ENCODE data around the gene DUOX1. TPM values are rescaled to one million over a fixed set of nuclear protein-coding genes. Genes with fewer than 3 reads are reported as not detected.

Gene DUOX1
- total and polyA plus RNA-seq, 2 of the 13 experiments (the other 11 are each of a cell fraction or from before 2014, with no cell fraction given) = 0.03 TPM; not detected in 1

DNA sequence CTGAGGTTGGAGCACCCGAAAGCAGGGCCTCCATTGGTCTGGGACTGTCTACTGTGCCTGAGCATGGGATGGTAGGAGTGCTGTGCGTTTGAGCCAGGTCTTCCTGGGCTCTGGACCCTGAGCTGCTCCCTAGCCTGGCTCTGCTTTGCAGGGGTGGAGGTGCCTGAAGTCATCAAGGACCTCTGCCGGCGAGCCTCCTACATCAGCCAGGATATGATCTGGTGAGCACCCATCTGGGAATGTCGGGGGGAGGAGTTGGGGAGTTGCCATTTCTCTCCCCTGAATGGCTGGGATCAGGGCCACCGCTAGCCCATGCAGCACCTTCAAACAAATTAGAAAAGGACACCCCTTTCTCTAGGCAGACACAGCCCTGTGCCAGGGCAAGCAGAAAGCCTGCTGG, 20.7 kb downstream of the DUOX1 start:
- DNase-seq (ENCODE audit: low spot score) (no peak), FAIRE-seq (no peak), ATAC-seq (peak; percentile 52)
- Histone ChIP-seq H3K27ac (ENCODE audit: extremely low read length, insufficient read depth, low read length) (no peak overlapping the region), H3K4me2 (ENCODE audit: low read depth, low read length) (no peak overlapping the region), H3K4me3 (replicated peaks in 1 of 3; ENCODE audit: insufficient read depth in 1 of 3, low read depth in 2 of 3, low read length in 3 of 3) (no peak overlapping the region), H3K9ac (ENCODE audit: insufficient read depth, low read depth, low read length) (no peak overlapping the region), H3K27me3 (ENCODE audit: control insufficient read depth in 1 of 2, insufficient read depth in 2 of 2, low read length in 2 of 2) (0 out of 5 replicates have a peak, but pooled peaks cover 0 to 15% of the 10 kb centered on the region in 2 experiments), H3K4me1 (ENCODE audit: insufficient read depth, low read length) (peaks cover 8% of the 10 kb centered on the region), H2AFZ (ENCODE audit: low read length) (no peak overlapping the region), H3K9me3 (ENCODE audit: low read length) (no peaks in the 10 kb centered on the region), H4K20me1 (ENCODE audit: insufficient read depth, low read length) (no peaks in the 10 kb centered on the region), H3K79me2 (ENCODE audit: insufficient read depth, low read length) (no peaks in the 10 kb centered on the region), H3K36me3 (replicated peaks in 1 of 2; ENCODE audit: control insufficient read depth in 1 of 2, insufficient read depth in 2 of 2, low read length in 2 of 2) (no peaks in the 10 kb centered on the region)
- intact Hi-C loops (cut with micrococcal nuclease; ENCODE audit: unreplicated experiment) = no loop called here
- no peak for TF ChIP-seq CCDC6 (CRISPR knock-in tag; IDR thresholded peaks at IDR 0.05)
- in situ Hi-C loops (cut with HindIII; ENCODE audit: extremely low pct_ligation_motif_present, low pct_unique_long_range_greater_than_20kb) = no loop called here
- ChIA-PET POLR2A (no interaction called here), CTCF (ENCODE audit: low intra/inter-chr PET ratio, low total read pairs) (no interaction called here)
- WGBS (ENCODE audit: low lambda C conversion rate) = 57% methylated on average over 1 of the region's 6 CpGs
- no TSS peak for BruUV-seq (replicated peaks)

DNA sequence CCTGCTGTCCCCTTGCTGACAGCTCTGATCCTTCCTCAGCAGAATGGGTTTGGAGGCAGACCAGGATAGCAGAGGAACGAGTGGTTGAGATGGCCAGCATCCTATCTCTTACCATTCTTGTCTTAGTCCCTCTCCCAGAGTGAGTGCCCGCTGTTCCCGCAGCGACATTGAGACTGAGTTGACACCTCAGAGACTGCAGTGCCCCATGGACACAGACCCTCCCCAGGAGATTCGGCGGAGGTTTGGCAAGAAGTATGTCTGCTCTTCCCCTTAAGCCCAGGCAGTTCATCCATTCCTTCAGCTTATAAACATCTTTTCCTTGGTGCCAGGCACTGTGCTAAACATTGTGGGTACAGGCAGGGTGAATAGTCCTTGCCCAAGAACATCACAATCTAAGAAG, 21.2 kb downstream of the DUOX1 start:
- ATAC-seq = no peak
- Histone ChIP-seq H3K4me1 (ENCODE audit: insufficient read depth, low read length) (peaks cover 8% of the 10 kb centered on the region), H4K20me1 (ENCODE audit: insufficient read depth, low read length) (no peaks in the 10 kb centered on the region), H2AFZ (ENCODE audit: low read length) (no peak overlapping the region), H3K9ac (ENCODE audit: insufficient read depth, low read depth, low read length) (no peak overlapping the region), H3K4me2 (ENCODE audit: low read depth, low read length) (no peak overlapping the region), H3K4me3 (replicated peaks in 1 of 3; ENCODE audit: insufficient read depth in 1 of 3, low read depth in 2 of 3, low read length in 3 of 3) (no peak overlapping the region), H3K79me2 (ENCODE audit: insufficient read depth, low read length) (no peaks in the 10 kb centered on the region), H3K27ac (ENCODE audit: extremely low read length, insufficient read depth, low read length) (no peak overlapping the region), H3K9me3 (ENCODE audit: low read length) (no peaks in the 10 kb centered on the region), H3K27me3 (ENCODE audit: control insufficient read depth in 1 of 2, insufficient read depth in 2 of 2, low read length in 2 of 2) (peaks cover 0 to 15% of the 10 kb centered on the region in 2 experiments; a peak in 1 of 5 replicates), H3K36me3 (replicated peaks in 1 of 2; ENCODE audit: control insufficient read depth in 1 of 2, insufficient read depth in 2 of 2, low read length in 2 of 2) (no peaks in the 10 kb centered on the region)
- 80% methylated on average over 6 of the region's 6 CpGs for WGBS (ENCODE audit: low lambda C conversion rate)
- DNase-seq (ENCODE audit: low spot score) = no peak
- ChIA-PET POLR2A (no interaction called here), CTCF (ENCODE audit: low intra/inter-chr PET ratio, low total read pairs) (no interaction called here)
- in situ Hi-C loops (cut with HindIII; ENCODE audit: extremely low pct_ligation_motif_present, low pct_unique_long_range_greater_than_20kb) = no loop called here
- no peak for TF ChIP-seq ZNF7 (CRISPR knock-in tag; IDR thresholded peaks at IDR 0.05)
- BruUV-seq (replicated peaks) = no TSS peak
- intact Hi-C loops (cut with micrococcal nuclease; ENCODE audit: unreplicated experiment) = no loop called here
- FAIRE-seq = no peak
